Liver (tissue), 9 donors: ENCODE data around the gene WFDC12. TPM values are rescaled to one million over a fixed set of nuclear protein-coding genes. Genes with fewer than 3 reads are reported as not detected.

Source experiments
- DNase-seq: peaks from one replicate; pipeline ENCODE4 v3.0.0-alpha.2; 2017; ENCODE audit warnings: low spot score
- H3K27ac ChIP-seq, 2 donors: one replicate each; pipeline ENCODE4 v1.7.0; 2013; ENCODE audit warnings: inconsistent platforms in 2 of 2, low read length in 2 of 2, control low read depth in 1 of 2, low read depth in 1 of 2, mild to moderate bottlenecking in 1 of 2
- H3K27me3 ChIP-seq, 4 donors: one replicate each; pipeline versions ENCODE4 v1.6.1 to v1.7.0; 2013; ENCODE audit warnings: low read length in 3 of 4, inconsistent platforms in 1 of 4, mild to moderate bottlenecking in 1 of 4, moderate library complexity in 1 of 4; ENCODE audit not compliant: control insufficient read depth in 4 of 4, insufficient read depth in 4 of 4
- H3K36me3 ChIP-seq, 4 donors: one replicate each; pipeline versions ENCODE4 v1.6.1 to v1.7.0; 2013; ENCODE audit warnings: low read length in 3 of 4, mild to moderate bottlenecking in 3 of 4, low read depth in 1 of 4, moderate library complexity in 1 of 4; ENCODE audit not compliant: control insufficient read depth in 4 of 4, insufficient read depth in 3 of 4
- H3K4me1 ChIP-seq, 4 donors: one replicate each; pipeline versions ENCODE4 v1.6.1 to v1.7.0; 2013; ENCODE audit warnings: low read length in 3 of 4, mild to moderate bottlenecking in 3 of 4, moderate library complexity in 1 of 4; ENCODE audit not compliant: control insufficient read depth in 4 of 4, insufficient read depth in 4 of 4
- H3K4me3 ChIP-seq, 3 donors: one replicate each; pipeline versions ENCODE4 v1.6.1 to v1.7.0; 2013; ENCODE audit warnings: low read length in 3 of 3, control low read depth in 1 of 3, low read depth in 1 of 3, mild to moderate bottlenecking in 1 of 3
- H3K9ac ChIP-seq, 2 donors: one replicate each; pipeline ENCODE4 v1.7.0; 2013; ENCODE audit warnings: low read length in 2 of 2, mild to moderate bottlenecking in 2 of 2, moderate library complexity in 2 of 2, control low read depth in 1 of 2, low read depth in 1 of 2
- H3K9me3 ChIP-seq, 4 donors: one replicate each; pipeline versions ENCODE4 v1.6.1 to v1.7.0; 2013; ENCODE audit warnings: low read length in 3 of 4; ENCODE audit not compliant: control insufficient read depth in 4 of 4
- ATF3 ChIP-seq: IDR thresholded peaks from 2 replicates; pipeline ENCODE4 v1.6.1; 2016; ENCODE audit warnings: antibody characterized with exemption
- FOXA1 ChIP-seq: IDR thresholded peaks from 2 replicates; pipeline ENCODE4 v1.6.1; 2016; ENCODE audit warnings: antibody characterized with exemption
- FOXA2 ChIP-seq: IDR thresholded peaks from 2 replicates; pipeline ENCODE4 v1.6.1; 2016; ENCODE audit warnings: antibody characterized with exemption
- GABPA ChIP-seq, 2 donors: IDR thresholded peaks in 1 of 2; conservative IDR thresholded peaks in 1 of 2; 2 replicates each; pipeline ENCODE4 v1.6.1; 2016; ENCODE audit warnings: antibody characterized with exemption in 2 of 2, mild to moderate bottlenecking in 1 of 2, moderate library complexity in 1 of 2
- HNF4A ChIP-seq, 2 donors: conservative IDR thresholded peaks; 2 replicates each; pipeline ENCODE4 v1.6.1; 2016; ENCODE audit warnings: antibody characterized with exemption in 2 of 2, mild to moderate bottlenecking in 2 of 2
- HNF4G ChIP-seq: IDR thresholded peaks from 2 replicates; pipeline ENCODE4 v1.6.1; 2016; ENCODE audit warnings: antibody characterized with exemption
- JUND ChIP-seq, 2 donors: IDR thresholded peaks; 2 replicates each; pipeline ENCODE4 v1.6.1; 2016; ENCODE audit warnings: antibody characterized with exemption in 2 of 2
- MAX ChIP-seq: IDR thresholded peaks from 2 replicates; pipeline ENCODE4 v1.6.1; 2016; ENCODE audit warnings: antibody characterized with exemption
- NR2F2 ChIP-seq: IDR thresholded peaks from 2 replicates; pipeline ENCODE4 v1.6.1; 2016; ENCODE audit warnings: antibody characterized with exemption
- RAD21 ChIP-seq, 2 donors: IDR thresholded peaks; 2 replicates each; pipeline ENCODE4 v1.6.1; 2016; ENCODE audit warnings: antibody characterized with exemption in 2 of 2, mild to moderate bottlenecking in 2 of 2
- REST ChIP-seq: IDR thresholded peaks from 2 replicates; pipeline ENCODE4 v1.6.1; 2016; ENCODE audit warnings: antibody characterized with exemption, mild to moderate bottlenecking
- SP1 ChIP-seq: IDR thresholded peaks from 2 replicates; pipeline ENCODE4 v1.6.1; 2018; ENCODE audit warnings: antibody characterized with exemption, mild to moderate bottlenecking
- YY1 ChIP-seq: IDR thresholded peaks from 2 replicates; pipeline ENCODE4 v1.6.1; 2016; ENCODE audit warnings: antibody characterized with exemption, mild to moderate bottlenecking
- ZBTB33 ChIP-seq: IDR thresholded peaks from 2 replicates; pipeline ENCODE4 v1.6.1; 2016; ENCODE audit warnings: antibody characterized with exemption
- WGBS: extraction: QIAGEN DNeasy Blood & Tissue Kit; methylation state at CpG from one replicate; pipeline ENCODE4 v1.1.7; 2013; 5-methylcytosine and 5-hydroxymethylcytosine counted together
- polyA plus RNA-seq, 2 donors: library from polyadenylated mRNA; stranded (reverse) in 1 of 2; unstranded in 1 of 2; fragments of 200-250 nt in 1 of 2; fragments of >200 nt in 1 of 2; fragmentation: Nextera tagmentation in 1 of 2; extraction: Ambion mirVana in 1 of 2; gene quantifications; one replicate each; pipeline versions ENCODE4 v1.2.1 to v1.2.3, GENCODE V29; 2013 to 2015
- total RNA-seq, 2 donors: library from RNA; depleted of rRNA; stranded (reverse); fragments of >200 nt; gene quantifications; one replicate each; pipeline ENCODE4 v1.2.3, GENCODE V29; 2014
- donor health status: healthy.
- donor health status: healthy.
- donor health status: healthy.
- donor health status: healthy.
- donor health status: healthy.

Gene WFDC12
- total and polyA plus RNA-seq, 4 donors: not detected

GRCh38 chr20:45091366-45091765 lies 32.9 kb downstream of the WFDC12 start:
- Histone ChIP-seq H3K9me3 (no peaks in the 10 kb centered on the region), H3K27ac (no peak overlapping the region), H3K36me3 (no peaks in the 10 kb centered on the region), H3K27me3 (peaks cover 0 to 4% (median 1%) of the 10 kb centered on the region in 4 donors), H3K4me1 (no peaks in the 10 kb centered on the region), H3K9ac (no peak overlapping the region), H3K4me3 (no peak overlapping the region)
- no peak for TF ChIP-seq FOXA1
- no peak for TF ChIP-seq JUND (IDR thresholded peaks at IDR 0.05)
- no peak for TF ChIP-seq NR2F2
- TF ChIP-seq REST: no peak
- no peak for TF ChIP-seq SP1
- no peak for TF ChIP-seq RAD21 (IDR thresholded peaks at IDR 0.05)
- TF ChIP-seq ZBTB33: no peak
- no peak for TF ChIP-seq GABPA (IDR thresholded peaks at IDR 0.05 in 1 of 2, conservative IDR thresholded peaks at IDR 0.05 in 1 of 2)
- no peak for TF ChIP-seq HNF4A (conservative IDR thresholded peaks at IDR 0.05)
- no peak for TF ChIP-seq HNF4G
- no peak for TF ChIP-seq YY1
- no peak for DNase-seq
- whole genome bisulfite sequencing: 89% methylated on average over 3 of the region's 3 CpGs

GRCh38 chr20:45090481-45090880 lies 33.8 kb downstream of the WFDC12 start:
- Histone ChIP-seq H3K36me3 (no peaks in the 10 kb centered on the region), H3K9ac (no peak overlapping the region), H3K27ac (no peak overlapping the region), H3K4me1 (no peaks in the 10 kb centered on the region), H3K9me3 (no peaks in the 10 kb centered on the region), H3K27me3 (no peaks in the 10 kb centered on the region), H3K4me3 (no peak overlapping the region)
- DNase-seq: no peak
- TF ChIP-seq HNF4A (conservative IDR thresholded peaks at IDR 0.05) (no peak), GABPA (IDR thresholded peaks at IDR 0.05 in 1 of 2, conservative IDR thresholded peaks at IDR 0.05 in 1 of 2) (no peak), REST (no peak), NR2F2 (no peak), ZBTB33 (no peak), YY1 (no peak), MAX (no peak), ATF3 (no peak), HNF4G (no peak), FOXA2 (no peak), SP1 (no peak)
- WGBS: 97% methylated on average over 3 of the region's 3 CpGs
